GM12878 (cell line): ENCODE measurements around the gene TBC1D8B. TPM values are rescaled to one million over a fixed set of nuclear protein-coding genes. Genes with fewer than 3 reads are reported as not detected.
"Not testable (repeated sequence)": the region's sequence is repeated elsewhere in the genome, so short reads cannot be mapped to it uniquely, and the experiment has no call there.

Source experiments
- ATAC-seq: fragments of 200-7000 bp; cut with Tn5 transposase; 3 replicates; pipeline ENCODE4 v1.9.1; 2020; ENCODE audit warnings: mild to moderate bottlenecking, moderate library complexity
- BruUV-seq: library from RNA; stranded (reverse); fragments of 400-500 nt; replicated peaks from 2 replicates; lab custom pipeline; 2021; lab: Mats Ljungman, UMichigan
- CTCF ChIA-PET: fragments of 300-600 bp; sonication (Branson Sonifier 250); formaldehyde crosslinking; extraction: SDS; loops from one replicate; lab custom pipeline; 2021; ENCODE audit warnings: inconsistent platforms; lab: Yijun Ruan, JAX
- POLR2A ChIA-PET: fragments of 350-600 bp; formaldehyde crosslinking; extraction: SDS; loops from one replicate; lab custom pipeline; 2021; ENCODE audit warnings: inconsistent platforms; lab: Charles Lee
- RAD21 ChIA-PET: fragments of 300-600 bp; sonication (Branson Sonifier 250); formaldehyde crosslinking; loops from one replicate; lab custom pipeline; 2023; ENCODE audit warnings: antibody characterized with exemption; ENCODE audit not compliant: unreplicated experiment; lab: Charles Lee
- SMC1A ChIA-PET: fragments of 300-600 bp; sonication (Branson Sonifier 250); formaldehyde crosslinking; loops from one replicate; lab custom pipeline; 2023; ENCODE audit not compliant: unreplicated experiment, uncharacterized antibody; lab: Charles Lee
- DNase-seq: peaks from one replicate; pipeline ENCODE4 v3.0.0-alpha.2; 2011; ENCODE audit warnings: low read depth, low spot score
- FAIRE-seq: peaks from 3 replicates; lab custom pipeline; 2011; peaks lifted over from hg19 to GRCh38; lab: Jason Lieb, UNC
- H2AFZ ChIP-seq: 2 replicates; pipeline ENCODE4 v1.6.0; 2011; ENCODE audit warnings: low read depth, low read length, control low read depth; ENCODE audit not compliant: control insufficient read depth
- H3K27ac ChIP-seq: 2 replicates; pipeline ENCODE4 v1.5.1; 2011; ENCODE audit warnings: control low read depth; ENCODE audit not compliant: control insufficient read depth, insufficient read depth
- H3K27me3 ChIP-seq, 2 experiments: replicated peaks in 1 of 2; 2 replicates each; pipeline versions ENCODE4 v1.6.0 to v1.6.1; 2011; ENCODE audit warnings: low read length in 1 of 2; ENCODE audit not compliant: control insufficient read depth in 2 of 2, insufficient read depth in 2 of 2
- H3K36me3 ChIP-seq, 2 experiments: 2 replicates each; pipeline ENCODE4 v1.5.1; 2011; ENCODE audit warnings: low read length in 1 of 2; ENCODE audit not compliant: control insufficient read depth in 2 of 2, insufficient read depth in 2 of 2
- H3K4me1 ChIP-seq: 2 replicates; pipeline ENCODE4 v1.6.1; 2011; ENCODE audit warnings: mild to moderate bottlenecking, low read length, moderate library complexity, mixed read lengths; ENCODE audit not compliant: control insufficient read depth, insufficient read depth
- H3K4me2 ChIP-seq: 2 replicates; pipeline ENCODE4 v1.6.0; 2011; ENCODE audit warnings: control low read depth; ENCODE audit not compliant: control insufficient read depth, insufficient read depth
- H3K4me3 ChIP-seq: fragments of 200-600 bp; sonication (generic); 2 replicates; pipeline ENCODE4 v1.5.1; 2016
- H3K79me2 ChIP-seq: 2 replicates; pipeline ENCODE4 v1.6.0; 2011; ENCODE audit warnings: low read length; ENCODE audit not compliant: control insufficient read depth, insufficient read depth
- H3K9ac ChIP-seq: 2 replicates; pipeline ENCODE4 v1.8.0; 2011; ENCODE audit warnings: low read length, control low read depth, mixed read lengths; ENCODE audit not compliant: control insufficient read depth, insufficient read depth
- H3K9me3 ChIP-seq: replicated peaks from 3 replicates; pipeline ENCODE4 v1.5.1; 2011; ENCODE audit warnings: mild to moderate bottlenecking, low read length; ENCODE audit not compliant: control insufficient read depth, insufficient read depth
- H4K20me1 ChIP-seq: 2 replicates; pipeline ENCODE4 v1.6.0; 2011; ENCODE audit not compliant: control insufficient read depth, insufficient read depth
- BRCA1 ChIP-seq: IDR thresholded peaks from 2 replicates; pipeline ENCODE4 v1.6.1; 2011; ENCODE audit warnings: low read depth, low read length, improper control_type of control experiment
- FOXK2 ChIP-seq: fragments of 450-650 bp; IDR thresholded peaks from 2 replicates; pipeline ENCODE4 v1.6.1; 2017; ENCODE audit warnings: mild to moderate bottlenecking, moderate library complexity
- JUNB ChIP-seq: IDR thresholded peaks from 2 replicates; pipeline ENCODE4 v1.6.1; 2016; ENCODE audit warnings: antibody characterized with exemption, mild to moderate bottlenecking
- NFXL1 ChIP-seq: fragments of 450-650 bp; IDR thresholded peaks from 2 replicates; pipeline ENCODE4 v1.6.1; 2017; ENCODE audit warnings: antibody characterized with exemption, mild to moderate bottlenecking, borderline replicate concordance
- PAX5 ChIP-seq: IDR thresholded peaks from 2 replicates; pipeline ENCODE4 v1.6.1; 2011; ENCODE audit warnings: low read depth, low read length, borderline replicate concordance
- RBBP5 ChIP-seq: fragments of 200-600 bp; sonication (generic); conservative IDR thresholded peaks from 2 replicates; pipeline ENCODE4 v1.6.1; 2016
- SMC3 ChIP-seq: IDR thresholded peaks from 2 replicates; pipeline ENCODE4 v1.6.1; 2011; ENCODE audit warnings: low read length, improper control_type of control experiment, borderline replicate concordance
- WGBS: methylation state at CpG from one replicate; pipeline ENCODE4 v1.1.6; 2016; ENCODE audit warnings: low lambda C conversion rate; ENCODE audit not compliant: insufficient replicate concordance, insufficient coverage; ENCODE audit errors: missing lambda C conversion rate; 5-methylcytosine and 5-hydroxymethylcytosine counted together
- in situ Hi-C: fragments of 300-500 bp; cut with MboI; formaldehyde crosslinking; loops from 9 replicates; pipeline ENCODE4 v1.14.3; 2018; ENCODE audit warnings: mixed read lengths
- intact Hi-C: fragments of 100-400 bp; cut with micrococcal nuclease; formaldehyde crosslinking; loops from one replicate; pipeline ENCODE4 v1.14.2; 2022; ENCODE audit not compliant: unreplicated experiment
- polyA plus RNA-seq, 11 experiments: library from polyadenylated mRNA; depleted of rRNA in 4 of 11; unstranded in 6 of 11; stranded (reverse) in 5 of 11; fragments of >200 nt; fragmentation: Nextera tagmentation in 4 of 11; fragmentation: Illumina TruSeq in 1 of 11; extraction: Ambion mirVana in 4 of 11; extraction: Trizol in 1 of 11; gene quantifications; 1 replicate in 1 of 11; 2 replicates in 10 of 11; pipeline versions ENCODE4 v1.2.1 to v1.2.3, GENCODE V29; 2011 to 2016; ENCODE audit warnings: inconsistent platforms in 2 of 11, missing spikeins in 2 of 11, low read depth in 1 of 11
- total RNA-seq, 4 experiments: library from RNA; depleted of rRNA in 3 of 4; stranded (reverse); fragments of >200 nt in 3 of 4; fragmentation: Illumina TruSeq in 1 of 4; extraction: Trizol in 1 of 4; gene quantifications; 2 replicates each; pipeline versions ENCODE4 v1.2.1 to v1.2.3, GENCODE V29; 2013 to 2021

Gene TBC1D8B
- total and polyA plus RNA-seq, 10 of the 15 experiments (the other 5 are each of a cell fraction or from before 2014, with no cell fraction given) = 0.95 to 2.6 (median 1.6) TPM

DNA sequence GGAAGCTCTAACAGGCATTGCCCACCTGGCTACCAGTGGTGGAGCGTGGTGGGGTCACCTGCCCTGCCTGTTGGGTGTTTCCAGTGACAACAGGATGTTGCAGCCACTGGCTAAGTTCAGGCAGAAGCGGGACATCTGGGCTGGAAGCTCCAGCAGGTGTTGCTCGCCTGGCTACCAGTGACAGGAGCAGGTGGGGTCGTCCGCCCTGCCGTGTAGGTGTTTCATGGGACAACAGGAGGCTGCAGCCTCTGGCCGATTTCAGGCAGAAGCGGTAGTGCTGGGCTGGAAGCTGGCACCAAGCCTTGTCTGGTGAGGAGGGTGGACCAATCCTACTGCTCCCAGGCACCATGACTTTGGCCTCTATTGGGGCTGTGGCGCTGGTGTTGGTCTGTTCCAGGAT is 61.2 kb downstream of the TBC1D8B start:
- no peak for DNase-seq
- no peak overlapping the region for H3K27ac ChIP-seq
- no peak overlapping the region for H3K9ac ChIP-seq
- no peaks in the 10 kb centered on the region for H3K36me3 ChIP-seq
- RAD21 ChIA-PET = no interaction called here
- FAIRE-seq = no peak
- no peak for ATAC-seq
- H2AFZ ChIP-seq = no peak overlapping the region
- SMC1A ChIA-PET = no interaction called here
- no TSS peak for BruUV-seq
- H3K9me3 ChIP-seq = no peaks in the 10 kb centered on the region
- H3K79me2 ChIP-seq = no peaks in the 10 kb centered on the region
- no peaks in the 10 kb centered on the region for H3K4me1 ChIP-seq
- H4K20me1 ChIP-seq = no peaks in the 10 kb centered on the region
- H3K4me3 ChIP-seq = no peak overlapping the region
- in situ Hi-C loops (no loop called here), intact Hi-C loops (loop anchor here (2.0 to 10.0 kb wide), 2 partner anchors 53 to 379 kb away; no protein-coding TSS in a partner anchor)
- WGBS = 33% methylated on average over 9 of the region's 9 CpGs
- H3K4me2 ChIP-seq = no peak overlapping the region
- no peak for TF ChIP-seq NFXL1
- no peak for TF ChIP-seq PAX5
- no peak for TF ChIP-seq SMC3
- no peak for TF ChIP-seq FOXK2
- no peak for TF ChIP-seq RBBP5
- no peak for TF ChIP-seq BRCA1
- TF ChIP-seq JUNB = no peak
- CTCF ChIA-PET = interaction anchor here (0.6 to 3.0 kb wide), 8 partner anchors 9 to 1034 kb away, joined by 3 to 15 read pairs (median 5); no protein-coding TSS in a partner anchor
- H3K27me3 ChIP-seq = no peaks in the 10 kb centered on the region
- POLR2A ChIA-PET = no interaction called here

DNA sequence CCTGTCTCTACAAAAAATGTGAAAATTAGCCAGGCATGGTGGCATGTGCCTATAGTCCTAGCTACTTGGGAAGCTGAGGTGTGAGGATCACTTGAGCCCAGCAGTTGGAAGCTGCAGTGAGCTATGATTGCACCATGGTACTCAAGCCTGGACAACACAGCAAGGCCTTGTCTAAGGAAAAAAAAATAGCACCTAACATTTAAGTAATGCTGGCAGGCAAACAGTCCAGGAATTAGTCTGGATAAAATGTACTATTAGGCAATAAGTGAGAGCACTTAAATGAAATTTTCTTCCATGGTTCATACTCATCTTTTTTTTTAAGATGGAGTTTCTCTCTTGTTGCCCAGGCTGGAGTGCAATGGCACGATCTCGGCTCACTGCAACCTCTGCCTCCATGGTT is 70.3 kb downstream of the TBC1D8B start:
- H3K4me1 ChIP-seq, H3K9me3 ChIP-seq, intact Hi-C loops, DNase-seq, H2AFZ ChIP-seq, in situ Hi-C loops, H3K4me2 ChIP-seq, H3K4me3 ChIP-seq, BruUV-seq, RAD21 ChIA-PET, H4K20me1 ChIP-seq, H3K79me2 ChIP-seq, H3K27ac ChIP-seq, FAIRE-seq, H3K27me3 ChIP-seq, SMC1A ChIA-PET, H3K9ac ChIP-seq, ATAC-seq, POLR2A ChIA-PET, H3K36me3 ChIP-seq: not testable (repeated sequence)
- 90% methylated on average over 2 of the region's 2 CpGs for WGBS
- CTCF ChIA-PET = interaction anchor here (1.0 to 2.8 kb wide), 3 partner anchors 10 to 30 kb away, joined by 4 to 15 read pairs (median 5); partner anchors contain the start of gene RIPPLY1
